K562 (cell line): ENCODE data around the gene SNRNP40. TPM values are rescaled to one million over a fixed set of nuclear protein-coding genes. Genes with fewer than 3 reads are reported as not detected.

Source experiments
- ATAC-seq: fragments of 200-7000 bp; cut with Tn5 transposase; 3 replicates; pipeline ENCODE4 v1.9.1; 2020; ENCODE audit warnings: moderate library complexity
- BruUV-seq: library from RNA; stranded (reverse); fragments of 400-500 nt; replicated peaks from 2 replicates; lab custom pipeline; 2021; lab: Mats Ljungman, UMichigan
- CTCF ChIA-PET: fragments of 300-600 bp; formaldehyde crosslinking; extraction: SDS; loops from one replicate; lab custom pipeline; 2021; ENCODE audit warnings: low intra/inter-chr PET ratio; lab: Yijun Ruan, JAX
- POLR2A ChIA-PET: fragments of 300-600, 350-650 bp; sonication (Branson Sonifier 250); formaldehyde crosslinking; extraction: SDS; loops from one replicate; lab custom pipeline; 2021; ENCODE audit warnings: antibody characterized with exemption, inconsistent platforms; lab: Yijun Ruan, JAX
- DNase-seq, 4 experiments: peaks; one replicate each; pipeline versions ENCODE4 v3.0.0 to v3.0.0-alpha.2; 2011 to 2018; ENCODE audit warnings: low spot score in 3 of 4, mixed read lengths in 3 of 4; ENCODE audit errors: extremely low read depth in 1 of 4
- FAIRE-seq: peaks from 2 replicates; lab custom pipeline; 2011; peaks lifted over from hg19 to GRCh38; lab: Jason Lieb, UNC
- H2AFZ ChIP-seq: 2 replicates; pipeline ENCODE4 v1.6.0; 2011; ENCODE audit warnings: low read depth, low read length, control low read depth, inconsistent platforms
- H3K27ac ChIP-seq: fragments of 200-600 bp; 3 replicates; pipeline ENCODE4 v1.8.0; 2011; ENCODE audit warnings: low read depth, mild to moderate bottlenecking, control low read depth, inconsistent platforms, low read length, moderate library complexity, mixed read lengths; ENCODE audit errors: extremely low read depth
- H3K27me3 ChIP-seq, 2 experiments: fragments of 300-600 bp in 1 of 2; 2 replicates in 1 of 2; 3 replicates in 1 of 2; pipeline versions ENCODE4 v1.6.0 to v1.8.0; 2011; ENCODE audit warnings: inconsistent platforms in 2 of 2, low read length in 2 of 2, mild to moderate bottlenecking in 1 of 2, mixed read lengths in 1 of 2, moderate library complexity in 1 of 2; ENCODE audit not compliant: control insufficient read depth in 2 of 2, insufficient read depth in 2 of 2
- H3K36me3 ChIP-seq: fragments of 300-600 bp; 3 replicates; pipeline ENCODE4 v1.8.0; 2011; ENCODE audit warnings: mild to moderate bottlenecking, low read length, inconsistent platforms; ENCODE audit not compliant: control insufficient read depth, insufficient read depth
- H3K4me1 ChIP-seq, 2 experiments: fragments of 200-600 bp in 1 of 2; replicated peaks in 1 of 2; 2 replicates in 1 of 2; 3 replicates in 1 of 2; pipeline versions ENCODE4 v1.5.1 to v1.8.0; 2011; ENCODE audit warnings: inconsistent platforms in 2 of 2, low read length in 2 of 2, mild to moderate bottlenecking in 1 of 2, mixed read lengths in 1 of 2, moderate library complexity in 1 of 2; ENCODE audit not compliant: control insufficient read depth in 2 of 2, insufficient read depth in 2 of 2
- H3K4me2 ChIP-seq: 2 replicates; pipeline ENCODE4 v1.6.1; 2011; ENCODE audit warnings: low read length, control low read depth, inconsistent platforms, mixed read lengths; ENCODE audit not compliant: insufficient read depth
- H3K4me3 ChIP-seq: fragments of 200-600 bp; sonication (generic), shearing (Covaris generic); 2 replicates; pipeline ENCODE4 v1.5.1; 2016; ENCODE audit warnings: control low read depth, inconsistent platforms
- H3K79me2 ChIP-seq: fragments of 200-600 bp; 3 replicates; pipeline ENCODE4 v1.8.0; 2011; ENCODE audit warnings: low read length, inconsistent platforms; ENCODE audit not compliant: control insufficient read depth, insufficient read depth
- H3K9ac ChIP-seq, 2 experiments: 2 replicates each; pipeline versions ENCODE4 v1.6.0 to v1.6.1; 2011; ENCODE audit warnings: low read depth in 2 of 2, low read length in 2 of 2, control low read depth in 1 of 2, inconsistent platforms in 1 of 2, mild to moderate bottlenecking in 1 of 2, mixed read lengths in 1 of 2; ENCODE audit not compliant: insufficient read depth in 1 of 2
- H3K9me1 ChIP-seq: one replicate; pipeline ENCODE4 v1.6.0; 2011; ENCODE audit warnings: inconsistent platforms, mild to moderate bottlenecking, low read length, moderate library complexity; ENCODE audit not compliant: control insufficient read depth, insufficient read depth
- H3K9me3 ChIP-seq: replicated peaks from 2 replicates; pipeline ENCODE4 v1.5.1; 2011; ENCODE audit warnings: low read depth, low read length, inconsistent platforms; ENCODE audit not compliant: control insufficient read depth, insufficient read depth
- H4K20me1 ChIP-seq: replicated peaks from 2 replicates; pipeline ENCODE4 v1.6.1; 2011; ENCODE audit warnings: low read length, inconsistent platforms, mixed read lengths; ENCODE audit not compliant: control insufficient read depth, insufficient read depth
- ADNP ChIP-seq: fragments of 200-800 bp; sonication (Bioruptor generic); IDR thresholded peaks from 2 replicates; pipeline ENCODE4 v1.6.1; 2016; ENCODE audit warnings: missing genetic modification characterization, missing compliant biosample characterization
- MAFF ChIP-seq: IDR thresholded peaks from 2 replicates; pipeline ENCODE4 v1.6.1; 2012; ENCODE audit warnings: low read length, improper control_type of control experiment
- PPARD ChIP-seq: fragments of 250-450 bp; sonication (Bioruptor Pico); IDR thresholded peaks from 2 replicates; pipeline ENCODE4 v1.8.0; 2022; ENCODE audit warnings: inconsistent platforms, mild to moderate bottlenecking, moderate library complexity
- ZNF217 ChIP-seq: sonication (generic); formaldehyde crosslinking; IDR thresholded peaks from 2 replicates; pipeline ENCODE4 v1.8.0; 2022; ENCODE audit warnings: mild to moderate bottlenecking, missing genetic modification reagents
- ZNF253 ChIP-seq: fragments of 250-450 bp; sonication (Bioruptor Pico); conservative IDR thresholded peaks from 2 replicates; pipeline ENCODE4 v1.6.1; 2021; ENCODE audit warnings: mild to moderate bottlenecking
- ZNF274 ChIP-seq: IDR thresholded peaks from 2 replicates; pipeline ENCODE4 v1.6.1; 2011; ENCODE audit warnings: low read depth, mild to moderate bottlenecking, low read length, moderate library complexity, borderline replicate concordance
- ZNF584 ChIP-seq: fragments of 200-800 bp; sonication (Bioruptor generic); IDR thresholded peaks from 2 replicates; pipeline ENCODE4 v1.6.1; 2016; ENCODE audit warnings: low read depth, mild to moderate bottlenecking, missing genetic modification characterization, missing compliant biosample characterization
- ZNF75A ChIP-seq: fragments of 450-650 bp; formaldehyde crosslinking; IDR thresholded peaks from 2 replicates; pipeline ENCODE4 v1.4.0; 2020; ENCODE audit warnings: mild to moderate bottlenecking
- WGBS: fragments of 100-300 bp; shearing (Covaris generic); methylation state at CpG from one replicate; pipeline ENCODE4 v1.1.6; 2016; ENCODE audit warnings: low coverage, mixed read lengths; ENCODE audit not compliant: insufficient coverage; ENCODE audit errors: missing lambda C conversion rate; 5-methylcytosine and 5-hydroxymethylcytosine counted together
- in situ Hi-C: fragments of 300-500 bp; cut with MboI; formaldehyde crosslinking; loops from 4 replicates; pipeline ENCODE4 v1.15.0; 2018; ENCODE audit warnings: inconsistent platforms, mixed read lengths
- intact Hi-C: fragments of 100-400 bp; cut with micrococcal nuclease; formaldehyde crosslinking; loops from 2 replicates; pipeline ENCODE4 v1.14.2; 2022
- polyA plus RNA-seq, 8 experiments: library from polyadenylated mRNA; depleted of rRNA in 4 of 8; stranded (reverse) in 5 of 8; unstranded in 3 of 8; fragments of >200 nt; fragmentation: Nextera tagmentation in 2 of 8; fragmentation: Illumina TruSeq in 1 of 8; extraction: Ambion mirVana in 2 of 8; extraction: Trizol in 1 of 8; gene quantifications; 2 replicates each; pipeline versions ENCODE4 v1.2.1 to v1.2.3, GENCODE V29; 2011 to 2014; ENCODE audit warnings: inconsistent platforms in 1 of 8, missing spikeins in 1 of 8
- total RNA-seq, 7 experiments: library from RNA; depleted of rRNA in 6 of 7; stranded (reverse); fragments of >200 nt in 6 of 7; fragmentation: Illumina TruSeq in 2 of 7; extraction: Trizol in 2 of 7; gene quantifications; 2 replicates each; pipeline versions ENCODE4 v1.2.1 to v1.2.3, GENCODE V29; 2011 to 2021; ENCODE audit warnings: low replicate concordance in 1 of 7

SNRNP40 gene
- total and polyA plus RNA-seq, 9 of the 15 experiments (the other 6 are each of a cell fraction or from before 2014, with no cell fraction given) = 48.7 to 278 (median 163) TPM

GRCh38 chr1:31344503-31344902 lies 47.9 kb upstream of the SNRNP40 start:
- no peak overlapping the region for H2AFZ ChIP-seq
- peaks cover 44% of the 10 kb centered on the region; the same call in 2 of the 3 replicates for H3K36me3 ChIP-seq
- no peaks in the 10 kb centered on the region for H3K9me3 ChIP-seq
- no peak overlapping the region for H3K4me2 ChIP-seq
- in situ Hi-C loops = no loop called here
- FAIRE-seq (no peak), ATAC-seq (no peak), DNase-seq (no peak)
- no peak for TF ChIP-seq ADNP (tag)
- intact Hi-C loops = no loop called here
- H4K20me1 ChIP-seq = no peaks in the 10 kb centered on the region
- WGBS = 0% methylated on average over 1 of the region's 1 CpG
- POLR2A ChIA-PET = no interaction called here
- H3K4me1 ChIP-seq = no peaks in the 10 kb centered on the region
- H3K27me3 ChIP-seq = no peaks in the 10 kb centered on the region
- no peak overlapping the region for H3K27ac ChIP-seq
- BruUV-seq = no TSS peak
- H3K9ac ChIP-seq = no peak overlapping the region
- CTCF ChIA-PET = interaction anchor here (0.6 kb wide), 1 partner anchor 70 kb away, joined by 3 read pairs; no protein-coding TSS in a partner anchor
- no peaks in the 10 kb centered on the region for H3K79me2 ChIP-seq
- no peaks in the 10 kb centered on the region for H3K9me1 ChIP-seq
- H3K4me3 ChIP-seq = no peak overlapping the region

GRCh38 chr1:31336687-31337467 lies 40.3 kb upstream of the SNRNP40 start:
- Histone ChIP-seq H2AFZ (no peak overlapping the region), H3K27ac (no peak overlapping the region), H3K9me3 (no peaks in the 10 kb centered on the region), H3K4me2 (no peak overlapping the region), H4K20me1 (no peaks in the 10 kb centered on the region), H3K9ac (no peak overlapping the region), H3K36me3 (peaks cover 26% of the 10 kb centered on the region; the same call in 1 of the 3 replicates), H3K9me1 (no peaks in the 10 kb centered on the region), H3K27me3 (no peaks in the 10 kb centered on the region), H3K79me2 (no peaks in the 10 kb centered on the region), H3K4me1 (no peaks in the 10 kb centered on the region), H3K4me3 (no peak overlapping the region)
- 65% methylated on average over 10 of the region's 10 CpGs for WGBS
- TF ChIP-seq MAFF (no peak), ZNF75A (CRISPR knock-in tag) (no peak), ZNF584 (CRISPR knock-in tag) (no peak), ZNF253 (CRISPR knock-in tag) (no peak), ZNF217 (CRISPR knock-in tag) (no peak), PPARD (CRISPR knock-in tag) (no peak), ZNF274 (no peak)
- DNase-seq (no peak), ATAC-seq (no peak), FAIRE-seq (no peak)
- no TSS peak for BruUV-seq
- intact Hi-C loops = no loop called here
- CTCF ChIA-PET = no interaction called here
- POLR2A ChIA-PET = interaction anchor here (0.7 to 0.8 kb wide), 3 partner anchors 11 to 35 kb away, joined by 3 read pairs; no protein-coding TSS in a partner anchor
- in situ Hi-C loops = no loop called here
